Sigmoid colon (tissue), 3 donors: Measurements from ENCODE around the gene POTEJ.
"Not testable (repeated sequence)": the region's sequence is repeated elsewhere in the genome, so short reads cannot be mapped to it uniquely, and the experiment has no call there.

Source experiments
- CTCF ChIP-seq, 4 experiments: fragments of 450-650 bp in 3 of 4; fragments of 200-600 bp in 1 of 4; IDR thresholded peaks; one replicate each; pipeline ENCODE4 v1.5.1; 2016 to 2019; ENCODE audit warnings: antibody characterized with exemption in 4 of 4, mild to moderate bottlenecking in 3 of 4, moderate library complexity in 2 of 4
- POLR2A ChIP-seq, 2 donors: fragments of 450-650 bp; IDR thresholded peaks; one replicate each; pipeline ENCODE4 v1.6.1; 2016; ENCODE audit warnings: antibody characterized with exemption in 2 of 2, mild to moderate bottlenecking in 2 of 2, moderate library complexity in 2 of 2

- TF ChIP-seq CTCF, POLR2A (IDR thresholded peaks at IDR 0.05): not testable (repeated sequence)
Measured at GRCh38 chr2:130641688-130642087, 30.4 kb downstream of the POTEJ start.
